ENCODE measurements around the gene SLC39A11. TPM values are rescaled to one million over a fixed set of nuclear protein-coding genes. Genes with fewer than 3 reads are reported as not detected.

Gene SLC39A11
- polyA plus RNA-seq, 3 donors: 26.5 to 28.6 (median 26.7) TPM

- DNase-seq (ENCODE audit: extremely low read depth in 1 of 11, low read depth in 9 of 11, low spot score in 4 of 11): no peak
Observed at GRCh38 chr17:72707881-72708280, 384.6 kb downstream of the SLC39A11 start.

- DNase-seq (ENCODE audit: extremely low read depth in 1 of 11, low read depth in 9 of 11, low spot score in 4 of 11): no peak
Observed at GRCh38 chr17:72706396-72706981, 386.0 kb downstream of the SLC39A11 start.

- no peak for DNase-seq (ENCODE audit: extremely low read depth in 1 of 11, low read depth in 9 of 11, low spot score in 4 of 11)
Observed at GRCh38 chr17:72705905-72706395, 386.5 kb downstream of the SLC39A11 start.

- DNase-seq (ENCODE audit: extremely low read depth in 1 of 11, low read depth in 9 of 11, low spot score in 4 of 11): no peak
Observed at GRCh38 chr17:72702998-72703397, 389.5 kb downstream of the SLC39A11 start.

- DNase-seq (ENCODE audit: extremely low read depth in 1 of 11, low read depth in 9 of 11, low spot score in 4 of 11): no peak
Observed at GRCh38 chr17:72702136-72702735, 390.3 kb downstream of the SLC39A11 start.

GRCh38 chr17:72700226-72700625, 392.3 kb downstream of the SLC39A11 start:
- DNase-seq (ENCODE audit: extremely low read depth in 1 of 11, low read depth in 9 of 11, low spot score in 4 of 11): no peak

GRCh38 chr17:72699545-72699944, 392.9 kb downstream of the SLC39A11 start:
- DNase-seq (ENCODE audit: extremely low read depth in 1 of 11, low read depth in 9 of 11, low spot score in 4 of 11): no peak

GRCh38 chr17:72697602-72698146, 394.8 kb downstream of the SLC39A11 start:
- no peak for DNase-seq (ENCODE audit: extremely low read depth in 1 of 11, low read depth in 9 of 11, low spot score in 4 of 11)

- DNase-seq (ENCODE audit: extremely low read depth in 1 of 11, low read depth in 9 of 11, low spot score in 4 of 11): no peak
Observed at GRCh38 chr17:72696721-72697120, 395.8 kb downstream of the SLC39A11 start.

- no peak for DNase-seq (ENCODE audit: extremely low read depth in 1 of 11, low read depth in 9 of 11, low spot score in 4 of 11)
Observed at GRCh38 chr17:72696156-72696555, 396.3 kb downstream of the SLC39A11 start.

GRCh38 chr17:72693956-72694355, 398.5 kb downstream of the SLC39A11 start:
- no peak for DNase-seq (ENCODE audit: extremely low read depth in 1 of 11, low read depth in 9 of 11, low spot score in 4 of 11)

- no peak for DNase-seq (ENCODE audit: extremely low read depth in 1 of 11, low read depth in 9 of 11, low spot score in 4 of 11)
Observed at GRCh38 chr17:72693151-72693878, 399.2 kb downstream of the SLC39A11 start.

GRCh38 chr17:72692676-72693075, 399.8 kb downstream of the SLC39A11 start:
- no peak for DNase-seq (ENCODE audit: extremely low read depth in 1 of 11, low read depth in 9 of 11, low spot score in 4 of 11)

GRCh38 chr17:72691586-72691985, 400.9 kb downstream of the SLC39A11 start:
- DNase-seq (ENCODE audit: extremely low read depth in 1 of 11, low read depth in 9 of 11, low spot score in 4 of 11): no peak

- no peak for DNase-seq (ENCODE audit: extremely low read depth in 1 of 11, low read depth in 9 of 11, low spot score in 4 of 11)
Observed at GRCh38 chr17:72691017-72691416, 401.5 kb downstream of the SLC39A11 start.

- DNase-seq (ENCODE audit: extremely low read depth in 1 of 11, low read depth in 9 of 11, low spot score in 4 of 11): no peak
Observed at GRCh38 chr17:72687886-72688285, 404.6 kb downstream of the SLC39A11 start.

GRCh38 chr17:72684405-72685020, 408.0 kb downstream of the SLC39A11 start:
- no peak for DNase-seq (ENCODE audit: extremely low read depth in 1 of 11, low read depth in 9 of 11, low spot score in 4 of 11)

GRCh38 chr17:72683506-72684404, 408.7 kb downstream of the SLC39A11 start:
- DNase-seq (ENCODE audit: extremely low read depth in 1 of 11, low read depth in 9 of 11, low spot score in 4 of 11): no peak

- no peak for DNase-seq (ENCODE audit: extremely low read depth in 1 of 11, low read depth in 9 of 11, low spot score in 4 of 11)
Observed at GRCh38 chr17:72682605-72683004, 409.9 kb downstream of the SLC39A11 start.

Data from renal cortex interstitium (tissue), 11 donors.